Measurements from ENCODE around the gene SLC2A3.
"Not testable (repeated sequence)": the region's sequence is repeated elsewhere in the genome, so short reads cannot be mapped to it uniquely, and the experiment has no call there.

The SLC2A3 gene

DNA sequence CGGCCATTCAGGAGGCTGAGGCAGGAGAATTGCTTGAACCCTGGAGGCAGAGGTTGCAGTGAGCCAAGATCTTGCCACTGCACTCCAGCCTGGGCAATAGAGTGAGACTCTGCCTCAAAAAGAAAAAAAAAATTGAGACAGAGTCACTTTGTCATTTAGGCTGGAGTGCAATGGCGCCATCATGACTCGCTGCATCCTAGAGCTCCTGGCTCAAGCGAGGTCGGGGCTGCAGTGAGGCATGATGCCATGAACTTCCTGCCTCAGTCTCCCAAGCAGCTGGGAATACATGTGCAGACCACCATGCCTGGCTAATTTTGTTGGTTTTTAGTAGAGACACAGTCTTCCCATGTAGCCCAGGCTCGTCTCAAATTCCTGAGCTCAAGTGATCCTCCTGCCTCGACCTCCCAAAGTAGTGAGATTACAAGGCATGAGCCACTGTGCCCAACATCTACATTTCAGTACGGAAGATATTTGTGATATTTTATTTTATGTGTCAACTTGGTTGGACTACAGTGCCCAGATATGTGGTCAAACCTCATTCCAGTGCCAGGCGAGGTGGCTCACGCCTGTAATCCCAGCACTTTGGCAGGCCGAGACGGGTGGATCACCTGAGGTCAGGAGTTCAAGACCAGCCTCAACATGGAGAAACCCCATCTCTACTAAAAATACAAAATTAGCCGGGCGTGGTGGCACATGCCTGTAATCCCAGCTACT lies 14.4 kb upstream of the SLC2A3 start:
- DNase-seq, result not testable (repeated sequence)

DNA sequence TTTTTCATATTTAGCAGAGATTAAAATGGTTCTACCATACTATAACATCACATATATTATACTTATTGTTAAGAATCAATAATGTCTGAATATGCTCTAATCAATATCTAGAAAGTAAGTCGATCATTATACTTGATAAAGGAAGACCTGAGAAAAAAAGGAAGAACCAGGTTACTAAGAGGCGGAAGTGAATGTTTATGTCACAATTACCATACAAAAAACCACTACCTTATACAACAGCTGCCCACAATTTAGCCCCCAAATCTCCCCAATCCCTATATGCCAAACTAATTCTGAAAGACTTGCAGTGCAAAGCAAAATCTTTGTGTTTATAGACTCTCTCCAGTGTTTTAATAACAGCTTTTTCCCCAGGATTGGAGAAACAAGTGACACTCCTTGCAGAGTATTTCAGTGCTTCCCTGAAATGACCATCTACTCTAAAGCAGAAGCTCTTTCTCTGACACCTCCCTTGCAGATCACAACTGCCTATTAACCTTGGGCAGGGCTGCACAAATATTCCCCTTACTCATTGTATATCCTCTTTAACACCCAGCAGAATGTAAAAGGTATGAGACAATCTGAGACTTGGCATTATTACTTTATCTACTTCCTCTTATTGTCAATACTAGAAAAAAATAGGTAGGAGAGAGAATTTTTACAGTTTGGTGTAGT lies 12.7 kb upstream of the SLC2A3 start:
- no peak for DNase-seq

DNA sequence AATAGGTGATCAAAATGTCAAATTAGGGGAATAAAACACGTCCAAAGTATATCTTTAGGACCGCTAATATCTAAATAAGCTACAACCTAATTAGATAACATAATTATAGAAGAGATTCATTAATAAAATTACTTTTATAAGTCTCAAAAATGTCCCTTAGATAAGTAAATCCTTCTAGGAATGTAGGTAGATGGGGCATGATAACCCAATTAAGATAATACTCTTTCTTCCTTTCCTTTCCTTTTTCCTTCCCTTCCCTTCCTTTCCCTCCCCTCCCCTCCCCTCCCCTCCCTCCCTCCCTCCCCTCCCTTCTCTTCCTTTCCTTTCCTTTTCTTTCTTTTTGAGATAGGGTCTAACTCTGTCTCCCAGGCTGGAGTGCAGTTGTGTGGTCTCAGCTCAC lies 11.0 kb upstream of the SLC2A3 start:
- DNase-seq, result no peak

DNA sequence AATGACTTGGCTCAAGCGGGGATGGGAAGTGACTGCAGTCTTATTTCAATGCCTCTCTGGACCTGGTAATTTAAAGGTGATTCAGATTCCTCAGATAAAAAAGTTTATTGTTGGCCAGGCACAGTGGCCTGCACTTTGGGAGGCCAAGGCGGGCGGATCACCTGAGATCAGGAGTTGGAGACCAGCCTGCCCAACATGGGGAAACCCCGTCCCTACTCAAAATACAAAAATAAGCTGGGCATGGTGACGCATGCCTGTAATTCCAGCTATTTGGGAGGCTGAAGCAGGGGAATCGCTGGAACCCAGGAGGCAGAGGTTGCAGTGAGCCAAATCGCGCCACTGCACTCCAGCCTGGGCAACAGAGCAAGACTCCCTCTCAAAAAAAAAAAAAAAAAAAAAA lies 8.8 kb upstream of the SLC2A3 start:
- not testable (repeated sequence) for DNase-seq

DNA sequence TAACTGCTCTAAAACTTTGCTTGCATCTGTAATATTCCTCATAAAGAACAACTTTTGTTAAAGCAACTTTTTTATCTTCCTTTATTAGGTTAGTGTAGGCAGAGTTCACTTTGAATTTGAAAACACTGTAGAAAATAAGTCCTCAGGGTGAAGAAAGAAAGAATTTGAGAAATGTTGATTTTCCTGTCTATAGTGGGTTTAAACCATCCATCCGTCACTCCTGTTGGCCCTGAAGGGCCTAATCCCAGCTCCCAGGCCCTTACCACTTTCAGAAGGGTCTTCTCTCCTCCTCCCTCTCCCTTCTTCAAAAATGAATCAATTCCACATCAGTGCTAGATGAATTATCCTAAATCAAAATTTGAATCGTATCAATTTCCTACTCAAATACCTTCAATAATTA lies 4.9 kb upstream of the SLC2A3 start:
- DNase-seq, result no peak

DNA sequence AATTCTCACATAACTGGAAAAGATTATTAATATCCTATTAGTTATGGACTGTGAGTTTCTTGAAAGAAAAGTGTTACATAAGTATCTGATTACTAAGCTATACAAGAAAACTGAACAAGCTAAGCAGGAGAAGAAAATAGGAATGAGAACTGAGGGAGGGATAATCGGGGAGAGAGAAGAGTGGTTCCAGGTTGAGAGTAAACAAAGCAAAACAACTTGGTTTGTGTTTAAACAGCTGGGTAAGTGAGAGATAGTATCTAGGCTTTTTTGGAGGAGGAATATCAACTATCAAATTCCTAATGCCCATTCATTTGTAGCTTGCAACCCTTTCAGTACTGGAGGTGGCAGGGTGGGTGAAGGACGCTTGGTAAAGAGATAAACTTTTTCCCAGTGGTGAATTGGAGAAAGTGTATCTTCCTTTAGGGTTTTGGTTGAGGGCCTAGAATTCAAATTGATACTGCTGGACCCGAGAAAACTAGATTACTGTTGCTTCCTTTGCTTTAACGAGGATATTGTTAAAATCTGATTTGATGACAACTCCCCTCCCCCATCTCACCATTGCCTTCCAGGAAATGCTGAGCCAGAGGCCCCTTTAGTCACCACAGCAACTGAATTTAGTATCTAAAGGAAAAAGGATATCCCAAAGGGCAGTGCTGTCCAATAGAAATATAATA lies 2.0 kb upstream of the SLC2A3 start:
- no peak for DNase-seq

DNA sequence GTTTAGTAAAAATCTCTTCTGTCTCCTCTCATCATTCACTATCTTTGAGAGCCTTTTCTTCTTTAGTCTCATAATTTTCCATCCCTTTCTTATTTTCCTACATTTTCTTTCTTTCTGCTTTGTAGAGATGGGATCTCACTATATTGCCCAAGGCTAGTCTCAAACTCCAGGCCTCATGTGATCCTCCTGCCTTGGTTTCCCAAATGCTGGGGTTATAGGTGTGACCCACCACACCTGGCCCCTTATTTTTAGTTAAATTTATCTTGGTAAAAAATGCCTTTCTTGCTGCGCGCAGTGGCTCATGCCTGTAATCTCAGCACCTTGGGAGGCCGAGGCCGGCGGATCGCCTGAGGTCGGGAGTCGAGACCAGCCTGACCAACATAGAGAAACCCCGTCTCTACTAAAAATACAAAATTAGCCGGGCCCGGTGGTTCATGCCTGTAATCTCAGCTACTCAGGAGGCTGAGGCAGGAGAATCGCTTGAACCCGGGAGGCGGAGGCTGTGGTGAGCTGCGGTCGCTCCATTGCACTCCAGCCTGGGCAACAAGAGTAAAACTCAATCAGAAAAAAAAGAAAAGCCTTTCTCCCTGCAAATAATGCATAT lies 996 bp downstream of the SLC2A3 start:
- DNase-seq, result no peak

DNA sequence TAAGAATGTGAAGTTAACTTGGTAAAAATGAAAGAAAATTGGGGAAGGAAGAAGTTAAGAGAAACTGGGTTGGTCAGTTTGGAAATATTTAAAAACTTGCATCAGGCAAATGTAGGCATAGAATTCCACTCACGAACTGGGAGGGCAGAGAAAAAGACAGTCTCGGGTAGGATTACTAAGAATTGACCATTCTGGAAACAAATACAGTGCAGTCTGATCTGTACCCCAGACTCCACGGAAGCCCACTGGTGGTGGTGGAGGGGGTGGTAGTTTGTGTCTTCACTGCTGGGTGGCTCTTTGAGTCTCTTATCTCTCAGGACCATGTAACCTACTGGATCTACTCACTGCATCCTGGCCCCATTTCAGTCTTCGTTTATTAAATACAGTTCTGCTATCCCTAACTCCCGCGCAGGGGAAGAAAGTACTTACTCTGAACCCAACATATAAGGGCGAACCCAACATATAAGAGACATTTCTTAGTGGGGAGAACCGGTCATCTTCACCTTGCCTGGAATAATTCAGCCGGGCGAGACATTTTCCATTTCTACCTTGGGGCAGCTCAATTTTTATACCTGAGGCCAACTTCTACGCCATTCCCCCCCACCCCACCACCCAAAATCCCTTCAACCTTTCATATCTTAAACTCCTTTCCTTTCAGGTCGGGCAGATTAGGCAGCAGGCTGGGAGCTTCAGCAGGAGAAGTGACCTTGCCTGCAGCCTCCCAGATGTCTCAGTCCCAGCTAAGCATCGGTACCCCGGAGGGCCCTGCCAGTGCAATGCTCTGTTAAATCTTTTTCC lies 1.7 kb downstream of the SLC2A3 start:
- DNase-seq, result no peak

DNA sequence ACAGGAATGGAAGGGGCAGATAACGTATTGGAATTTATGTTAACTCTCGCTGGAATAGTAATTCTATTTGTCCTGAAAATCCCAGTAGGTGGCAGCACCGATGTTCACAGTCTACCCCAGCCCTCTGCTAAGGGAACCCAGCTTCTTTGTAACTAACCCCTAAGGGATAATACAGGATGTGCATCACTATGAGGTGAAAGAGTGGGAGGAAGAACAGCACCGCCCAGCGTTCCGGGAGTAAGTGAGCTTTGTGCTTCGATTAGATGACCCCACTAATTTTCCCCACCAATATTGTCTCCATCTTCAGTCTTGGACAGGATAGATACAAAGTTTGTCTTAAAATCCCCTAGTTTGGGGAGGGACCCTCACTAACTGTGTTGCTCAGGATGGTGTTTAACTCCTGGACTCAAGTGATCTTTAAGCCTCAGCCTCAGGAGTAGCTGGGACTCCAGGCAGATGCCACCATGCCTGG lies 2.7 kb downstream of the SLC2A3 start:
- peak; percentile 47 for DNase-seq

DNA sequence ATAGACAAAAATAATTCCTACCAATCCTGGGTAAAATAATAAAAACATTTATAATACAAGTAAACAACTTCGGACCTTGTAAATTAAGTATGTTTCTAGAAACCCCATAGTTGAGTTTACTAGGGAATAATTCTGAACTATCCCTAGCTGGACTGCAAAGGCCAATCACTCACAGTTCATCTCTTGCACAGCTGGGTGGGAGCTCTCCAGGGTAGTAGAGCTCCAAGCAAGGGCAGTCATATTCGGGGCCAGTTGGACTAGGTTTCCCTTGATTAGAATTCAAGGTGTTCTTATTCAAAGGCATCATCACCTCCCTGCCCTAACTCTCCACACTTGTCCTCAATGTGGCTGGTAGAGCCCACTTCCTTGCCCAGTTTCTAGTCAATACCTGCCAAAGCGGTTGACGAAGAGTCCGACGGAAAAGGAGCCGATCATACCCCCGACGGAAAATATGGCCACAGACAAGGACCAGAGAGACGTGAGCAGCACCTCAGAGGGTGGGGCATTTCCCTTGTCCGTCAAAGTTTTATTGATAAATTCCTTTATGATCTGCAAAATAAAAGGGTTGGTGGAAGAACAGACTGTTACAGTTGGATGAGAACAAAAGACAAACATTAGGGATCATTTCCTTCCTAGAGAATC lies 3.3 kb downstream of the SLC2A3 start:
- DNase-seq, result not testable (repeated sequence)

DNA sequence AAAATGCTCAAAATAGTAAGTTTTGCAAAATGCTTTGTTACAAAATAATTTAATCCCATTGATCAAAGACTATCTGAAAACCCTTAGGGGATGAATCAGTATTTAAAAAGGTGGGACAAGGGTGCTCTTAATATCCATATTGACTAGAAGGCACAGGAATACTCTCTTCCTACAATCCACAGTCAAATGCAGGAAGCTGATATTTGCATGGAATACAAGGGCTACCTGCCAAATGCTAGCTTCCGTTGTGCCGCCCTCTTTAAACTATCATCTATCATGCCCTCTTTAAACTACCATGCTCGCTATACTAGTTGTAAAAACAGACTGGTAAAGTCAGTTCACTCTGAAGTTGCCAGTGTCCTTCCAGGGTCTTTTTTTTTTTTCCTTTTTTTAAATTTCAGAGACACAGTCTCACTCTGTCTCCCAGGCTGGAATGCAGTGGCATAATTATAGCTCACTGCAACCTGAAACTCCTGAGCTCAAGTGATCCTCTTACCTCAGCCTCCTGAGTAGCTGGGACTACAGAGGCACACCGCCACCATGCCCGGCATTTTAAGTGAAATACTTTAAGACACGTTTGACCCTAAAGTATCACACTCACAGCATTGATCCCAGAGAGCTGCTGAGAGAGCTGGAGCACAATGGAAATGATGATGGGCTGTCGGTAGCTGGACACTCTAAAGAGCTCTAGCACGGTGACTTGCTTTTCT lies 6.7 kb downstream of the SLC2A3 start:
- DNase-seq, result no peak

DNA sequence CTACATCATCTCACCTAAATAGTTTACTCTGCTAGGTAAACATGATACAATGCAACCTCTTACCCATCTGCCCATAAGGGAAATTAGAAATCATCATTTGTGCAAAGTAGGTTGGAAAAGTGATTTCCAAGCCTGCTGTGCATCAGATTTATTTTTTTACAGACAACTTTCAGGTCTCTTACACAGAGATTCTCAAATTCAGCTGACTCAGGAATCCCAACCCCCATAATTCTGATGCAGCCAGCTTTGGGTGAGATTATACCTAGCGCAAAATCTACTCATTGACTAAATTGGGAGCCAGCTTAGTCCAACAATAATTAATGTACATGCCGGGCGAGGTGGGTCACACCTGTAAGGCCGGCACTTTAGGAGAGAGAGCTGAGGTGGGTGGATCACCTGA lies 8.5 kb downstream of the SLC2A3 start:
- no peak for DNase-seq

DNA sequence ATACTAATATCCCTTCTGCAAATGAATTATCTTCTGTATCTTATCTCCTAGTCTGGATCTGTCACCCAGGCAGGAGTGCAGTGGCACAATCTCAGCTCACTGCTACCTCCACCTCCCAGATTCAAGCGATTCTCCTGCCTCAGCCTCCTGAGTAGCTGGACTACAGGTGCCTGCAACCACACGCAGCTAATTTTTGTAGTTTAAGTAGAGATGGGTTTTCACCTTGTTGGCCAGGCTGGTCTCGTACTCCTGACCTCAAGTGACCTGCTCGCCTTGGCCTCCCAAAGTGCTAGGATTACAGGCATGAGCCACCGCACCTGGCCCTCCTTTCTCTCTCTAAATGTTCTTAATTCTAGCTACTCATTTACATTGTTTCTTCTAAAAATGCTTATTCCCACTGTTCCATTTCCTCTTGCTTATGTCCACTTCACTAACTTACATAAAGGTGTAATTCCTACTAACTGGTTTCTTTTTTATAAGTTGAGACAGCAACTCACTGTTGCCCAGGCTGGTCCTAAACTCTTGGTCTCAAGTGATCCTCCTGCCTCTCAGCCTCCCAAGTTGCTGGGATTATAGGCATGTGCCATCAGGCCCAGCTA lies 9.8 kb downstream of the SLC2A3 start:
- DNase-seq, result not testable (repeated sequence)

DNA sequence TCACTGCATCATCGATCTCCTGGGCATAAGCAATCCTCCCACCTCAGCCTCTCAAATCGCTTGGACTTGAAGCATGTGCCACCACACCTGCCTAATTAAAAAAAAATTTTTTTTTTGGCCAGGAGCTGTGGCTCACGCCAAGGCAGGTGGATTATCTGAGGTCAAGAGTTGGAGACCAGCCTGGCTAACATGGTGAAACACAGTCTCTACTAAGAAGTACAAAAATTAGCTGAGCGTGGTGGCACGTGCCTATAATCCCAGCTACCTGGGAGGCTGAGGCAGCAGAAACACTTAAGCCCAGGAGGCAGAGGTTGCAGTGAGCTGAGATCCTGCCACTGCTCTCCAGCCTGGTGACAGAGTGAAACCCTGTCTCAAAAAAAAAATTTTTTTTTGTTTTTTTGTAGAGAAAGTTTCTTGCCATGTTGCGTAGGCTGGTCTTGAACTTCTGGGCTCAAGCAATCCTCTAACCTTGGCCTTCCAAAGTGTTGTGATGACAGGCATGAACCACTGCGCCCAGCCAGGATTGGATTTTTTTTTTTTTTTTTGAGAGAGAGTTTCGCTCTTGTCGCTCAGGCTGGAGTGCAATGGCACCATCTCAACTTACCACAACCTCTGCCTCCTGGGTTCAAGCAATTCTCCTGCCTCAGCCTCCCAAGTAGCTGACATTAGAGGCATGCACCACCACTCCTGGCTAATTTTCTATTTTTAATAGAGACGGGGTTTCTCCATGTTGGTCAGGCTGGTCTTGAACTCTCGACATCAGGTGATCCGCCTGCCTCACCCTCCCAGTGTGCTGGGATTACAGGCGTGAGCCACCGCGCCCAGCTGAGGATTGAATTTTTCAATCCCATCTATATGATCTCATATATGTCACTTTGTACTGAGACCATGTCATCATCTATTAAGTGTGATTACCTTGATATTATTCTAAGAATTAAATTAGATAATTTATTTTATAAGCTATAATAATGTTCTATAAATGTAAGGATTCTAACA lies 12.4 kb downstream of the SLC2A3 start:
- no peak for DNase-seq

DNA sequence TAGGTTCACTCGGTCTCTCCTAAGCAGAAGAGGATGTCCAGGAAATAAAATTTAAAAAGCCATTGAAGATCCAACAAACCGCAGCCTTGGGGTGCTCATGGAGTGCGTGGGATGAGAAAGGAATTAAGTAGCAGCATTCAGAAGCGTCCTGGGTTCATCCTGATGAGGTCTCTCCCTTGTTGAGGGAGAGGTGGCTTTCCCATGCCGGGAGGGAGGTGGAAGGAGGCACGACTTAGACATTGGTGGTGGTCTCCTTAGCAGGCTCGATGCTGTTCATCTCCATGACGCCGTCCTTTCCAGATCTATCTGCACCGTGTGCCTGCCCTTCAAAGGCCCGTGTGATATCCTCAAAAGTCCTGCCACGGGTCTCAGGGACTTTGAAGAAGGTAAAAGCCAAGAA lies 14.8 kb downstream of the SLC2A3 start:
- DNase-seq, result not testable (repeated sequence)

DNA sequence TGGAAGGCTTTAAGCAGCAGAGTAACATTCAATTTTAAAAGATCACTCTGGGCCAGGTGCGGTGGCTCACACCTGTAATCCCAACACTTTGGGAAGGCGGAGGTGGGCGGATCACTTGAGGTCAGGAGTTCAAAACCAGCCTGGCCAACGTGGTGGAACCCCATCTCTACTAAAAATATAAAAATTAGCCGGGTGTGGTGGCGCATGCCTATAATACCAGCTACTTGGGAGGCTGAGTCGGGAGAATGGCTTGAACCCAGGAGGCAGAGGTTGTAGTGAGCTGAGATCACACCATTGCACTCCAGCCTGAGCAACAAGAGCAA lies 17.8 kb downstream of the SLC2A3 start:
- DNase-seq, result not testable (repeated sequence)

DNA sequence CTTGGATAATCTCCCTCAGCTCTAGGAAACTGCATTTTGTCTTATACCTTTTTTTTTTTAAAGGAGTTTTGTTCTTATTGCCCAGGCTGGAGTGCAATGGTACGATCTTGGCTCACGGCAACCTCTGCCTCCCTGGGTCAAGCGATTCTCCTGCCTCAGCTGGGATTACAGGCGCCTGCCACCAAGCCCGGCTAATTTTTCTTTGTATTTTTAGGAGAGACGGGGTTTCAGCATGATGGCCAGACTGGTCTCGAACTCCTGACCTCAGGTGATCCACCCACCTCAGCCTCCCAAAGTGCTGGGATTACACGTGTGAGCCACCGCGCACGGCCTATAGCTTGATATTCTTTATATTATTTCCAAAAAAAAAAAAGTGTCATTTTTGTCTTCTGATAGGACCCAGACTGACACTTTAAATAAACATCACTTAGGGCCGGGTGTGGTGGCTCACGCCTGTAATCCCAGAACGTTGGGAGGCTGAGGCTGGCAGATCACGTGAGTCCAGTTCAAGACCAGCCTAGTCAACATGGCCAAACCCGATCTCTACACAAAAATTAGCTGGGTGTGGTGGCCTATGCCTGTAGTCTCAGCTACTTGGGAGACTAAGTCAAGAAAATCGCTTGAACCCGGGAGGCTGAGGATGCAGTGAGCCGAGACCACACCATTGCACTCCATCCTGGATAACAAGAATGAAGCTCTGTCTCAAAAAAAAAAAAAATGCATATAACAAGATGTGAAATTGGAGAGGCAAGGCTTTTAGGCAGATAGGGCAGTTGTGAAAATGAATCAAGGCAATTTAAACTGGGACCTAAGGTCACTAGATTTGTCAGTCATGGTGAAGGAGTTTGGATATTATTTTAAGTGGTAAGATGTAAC lies 18.4 kb downstream of the SLC2A3 start:
- no peak for DNase-seq

DNA sequence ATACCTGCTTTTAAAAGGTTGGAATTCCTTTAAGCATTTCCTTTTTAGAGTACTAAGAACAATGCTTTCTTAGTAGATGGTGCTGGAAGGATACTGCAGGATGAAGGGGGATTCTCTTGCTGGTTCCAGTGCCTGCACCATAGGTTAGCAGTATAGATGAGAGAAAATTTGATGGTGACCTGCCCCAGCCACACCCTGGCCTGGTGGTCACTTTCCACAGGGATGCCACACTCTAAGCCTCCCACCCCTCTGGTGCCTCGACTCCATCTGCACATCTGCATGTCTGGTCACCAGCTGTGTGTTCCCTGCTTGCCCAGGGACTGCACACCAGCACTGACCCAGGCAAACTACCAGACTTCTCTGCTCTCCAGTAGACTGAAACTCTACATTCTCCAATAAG lies 19.1 kb downstream of the SLC2A3 start:
- no peak for DNase-seq

Data from NCI-H2107 (cell line).